HEK293 (cell line): Measurements from ENCODE around the gene EXOSC9.

ENCODE experiments used
- CTCF ChIA-PET: fragments of 350-600 bp; formaldehyde crosslinking; extraction: SDS; loops from one replicate; lab custom pipeline; 2021; ENCODE audit warnings: antibody characterized with exemption; lab: Yijun Ruan, JAX
- POLR2A ChIA-PET: fragments of 300-600 bp; formaldehyde crosslinking; extraction: SDS; loops from one replicate; lab custom pipeline; 2020; ENCODE audit warnings: antibody characterized with exemption, inconsistent platforms; lab: Yijun Ruan, JAX
- H3K27ac ChIP-seq: fragments of 200-500 bp; sonication (Bioruptor generic); 2 replicates; pipeline ENCODE4 v1.5.1; 2014; ENCODE audit warnings: low read depth, low read length, control low read depth, inconsistent platforms; ENCODE audit errors: extremely low read depth
- H3K36me3 ChIP-seq, 2 experiments: fragments of 200-500 bp in 1 of 2; sonication (Bioruptor generic) in 1 of 2; 1 replicate in 1 of 2; 2 replicates in 1 of 2; pipeline ENCODE4 v1.5.1; 2014 to 2017; ENCODE audit warnings: inconsistent platforms in 2 of 2, low read length in 2 of 2; ENCODE audit not compliant: control insufficient read depth in 2 of 2, insufficient read depth in 1 of 2
- H3K4me1 ChIP-seq: fragments of 200-500 bp; sonication (Bioruptor generic); 2 replicates; pipeline ENCODE4 v1.5.1; 2014; ENCODE audit warnings: mild to moderate bottlenecking, low read length, inconsistent platforms; ENCODE audit not compliant: control insufficient read depth, insufficient read depth
- H3K4me3 ChIP-seq: 2 replicates; pipeline ENCODE4 v1.5.1; 2011; ENCODE audit warnings: low read depth, mild to moderate bottlenecking, control low read depth, low read length, moderate library complexity
- H3K9me3 ChIP-seq: fragments of 200-500 bp; sonication (Bioruptor generic); 2 replicates; pipeline ENCODE4 v1.5.1; 2014; ENCODE audit warnings: low read depth, low read length, inconsistent platforms; ENCODE audit not compliant: control insufficient read depth, insufficient read depth
- GLIS1 ChIP-seq: fragments of 450-650 bp; formaldehyde crosslinking; IDR thresholded peaks from 2 replicates; pipeline ENCODE4 v1.5.1; 2016; ENCODE audit warnings: missing biosample characterization, missing genetic modification characterization
- HOXD13 ChIP-seq: sonication (generic); formaldehyde crosslinking; IDR thresholded peaks from 2 replicates; pipeline ENCODE4 v1.8.0; 2022; ENCODE audit warnings: missing genetic modification reagents, borderline replicate concordance
- KLF7 ChIP-seq: fragments of 450-650 bp; formaldehyde crosslinking; IDR thresholded peaks from 2 replicates; pipeline ENCODE4 v1.5.1; 2016; ENCODE audit warnings: missing biosample characterization, missing genetic modification characterization, borderline replicate concordance
- OVOL3 ChIP-seq: fragments of 450-650 bp; formaldehyde crosslinking; IDR thresholded peaks from 2 replicates; pipeline ENCODE4 v1.5.1; 2016; ENCODE audit warnings: missing biosample characterization, missing genetic modification characterization
- PRDM1 ChIP-seq: fragments of 450-650 bp; formaldehyde crosslinking; IDR thresholded peaks from 2 replicates; pipeline ENCODE4; 2016; ENCODE audit warnings: missing biosample characterization, missing genetic modification characterization
- SCRT1 ChIP-seq: fragments of 450-650 bp; formaldehyde crosslinking; IDR thresholded peaks from 2 replicates; pipeline ENCODE4 v1.5.1; 2016; ENCODE audit warnings: missing biosample characterization, missing genetic modification characterization, borderline replicate concordance
- SCRT2 ChIP-seq: fragments of 450-650 bp; formaldehyde crosslinking; IDR thresholded peaks from 2 replicates; pipeline ENCODE4 v1.5.1; 2016; ENCODE audit warnings: missing biosample characterization, missing genetic modification characterization
- YY1 ChIP-seq: fragments of 450-650 bp; formaldehyde crosslinking; IDR thresholded peaks from 2 replicates; pipeline ENCODE4 v1.5.1; 2018; ENCODE audit warnings: missing biosample characterization, missing genetic modification characterization
- ZBTB10 ChIP-seq: fragments of 450-650 bp; formaldehyde crosslinking; IDR thresholded peaks from 2 replicates; pipeline ENCODE4 v1.5.1; 2016; ENCODE audit warnings: missing biosample characterization, missing genetic modification characterization
- ZBTB7A ChIP-seq: fragments of 450-650 bp; formaldehyde crosslinking; IDR thresholded peaks from 2 replicates; pipeline ENCODE4 v1.5.1; 2016; ENCODE audit warnings: low read depth, missing biosample characterization, missing genetic modification characterization
- ZFP37 ChIP-seq: fragments of 450-650 bp; formaldehyde crosslinking; IDR thresholded peaks from 2 replicates; pipeline ENCODE4 v1.5.1; 2016; ENCODE audit warnings: missing biosample characterization, missing genetic modification characterization
- ZFP69B ChIP-seq: fragments of 450-650 bp; formaldehyde crosslinking; IDR thresholded peaks from 2 replicates; pipeline ENCODE4 v1.5.1; 2016; ENCODE audit warnings: missing biosample characterization, missing genetic modification characterization
- ZIC2 ChIP-seq: fragments of 450-650 bp; formaldehyde crosslinking; IDR thresholded peaks from 2 replicates; pipeline ENCODE4 v1.5.1; 2016; ENCODE audit warnings: missing biosample characterization, missing genetic modification characterization
- ZNF169 ChIP-seq: fragments of 450-650 bp; formaldehyde crosslinking; IDR thresholded peaks from 2 replicates; pipeline ENCODE4 v1.5.1; 2016; ENCODE audit warnings: missing biosample characterization, missing genetic modification characterization
- ZNF266 ChIP-seq: fragments of 450-650 bp; formaldehyde crosslinking; IDR thresholded peaks from 2 replicates; pipeline ENCODE4 v1.5.1; 2016; ENCODE audit warnings: missing biosample characterization, missing genetic modification characterization, low read depth
- ZNF394 ChIP-seq: fragments of 450-650 bp; formaldehyde crosslinking; IDR thresholded peaks from 2 replicates; pipeline ENCODE4 v1.5.1; 2016; ENCODE audit warnings: missing biosample characterization, missing genetic modification characterization, mild to moderate bottlenecking, moderate library complexity, borderline replicate concordance
- ZNF510 ChIP-seq: fragments of 450-650 bp; formaldehyde crosslinking; IDR thresholded peaks from 2 replicates; pipeline ENCODE4 v1.5.1; 2018; ENCODE audit warnings: mild to moderate bottlenecking, missing genetic modification characterization, missing biosample characterization; ENCODE audit not compliant: insufficient replicate concordance
- ZNF530 ChIP-seq: fragments of 450-650 bp; formaldehyde crosslinking; IDR thresholded peaks from 2 replicates; pipeline ENCODE4 v1.5.1; 2016; ENCODE audit warnings: low read depth, missing biosample characterization, missing genetic modification characterization
- ZNF623 ChIP-seq: fragments of 450-650 bp; formaldehyde crosslinking; IDR thresholded peaks from 2 replicates; pipeline ENCODE4 v1.5.1; 2016; ENCODE audit warnings: missing biosample characterization, missing genetic modification characterization
- ZNF629 ChIP-seq: fragments of 450-650 bp; formaldehyde crosslinking; IDR thresholded peaks from 2 replicates; pipeline ENCODE4 v1.5.1; 2017; ENCODE audit warnings: missing biosample characterization, missing genetic modification characterization
- ZNF639 ChIP-seq: fragments of 450-650 bp; formaldehyde crosslinking; IDR thresholded peaks from 2 replicates; pipeline ENCODE4 v1.5.1; 2016; ENCODE audit warnings: missing biosample characterization, missing genetic modification characterization
- ZNF792 ChIP-seq: fragments of 450-650 bp; formaldehyde crosslinking; IDR thresholded peaks from 2 replicates; pipeline ENCODE4 v1.5.1; 2016; ENCODE audit warnings: missing biosample characterization, missing genetic modification characterization
- ZNF830 ChIP-seq: fragments of 450-650 bp; IDR thresholded peaks from 2 replicates; pipeline ENCODE4 v1.5.0; 2018; ENCODE audit warnings: missing biosample characterization, missing genetic modification characterization, low read depth, mild to moderate bottlenecking, moderate library complexity
- ZNF843 ChIP-seq: fragments of 450-650 bp; formaldehyde crosslinking; IDR thresholded peaks from 2 replicates; pipeline ENCODE4 v1.5.1; 2016; ENCODE audit warnings: missing biosample characterization, missing genetic modification characterization

EXOSC9 gene

GRCh38 chr4:121818215-121818614 is 17.1 kb downstream of the EXOSC9 start:
- no peak overlapping the region for H3K27ac ChIP-seq
- no peaks in the 10 kb centered on the region for H3K9me3 ChIP-seq
- TF ChIP-seq ZFP37 (no peak), ZNF169 (tag by site-specific recombination) (no peak), HOXD13 (no peak), ZNF394 (tag by site-specific recombination) (no peak), KLF7 (tag by site-specific recombination) (no peak), ZNF510 (no peak), SCRT1 (tag by site-specific recombination) (peak; percentile 60; the same call in 1 of the 2 replicates), ZNF266 (no peak), OVOL3 (tag by site-specific recombination) (no peak), ZNF530 (tag by site-specific recombination) (no peak), ZNF843 (tag by site-specific recombination) (no peak), ZNF623 (tag by site-specific recombination) (no peak), SCRT2 (tag by site-specific recombination) (peak; percentile 91), ZBTB7A (no peak)
- TF ChIP-seq, all 188 proteins: peak for 2
- Histone ChIP-seq H3K36me3 (peaks cover 44 to 92% of the 10 kb centered on the region in 2 experiments), H3K4me3 (no peak overlapping the region), H3K4me1 (no peaks in the 10 kb centered on the region; the same call in 1 of the 2 replicates)
- ChIA-PET POLR2A (no interaction called here), CTCF (interaction anchor here (0.8 kb wide), 1 partner anchor 9 kb away, joined by 4 read pairs; no protein-coding TSS in a partner anchor)

- CTCF ChIA-PET, result no interaction called here
- no peak overlapping the region for H3K4me3 ChIP-seq
- POLR2A ChIA-PET, result interaction anchor here (0.9 kb wide), 1 partner anchor 9 kb away, joined by 5 read pairs; no protein-coding TSS in a partner anchor
Measured at GRCh38 chr4:121819216-121819965, 18.3 kb downstream of the EXOSC9 start.

GRCh38 chr4:121822047-121822446 is 20.9 kb downstream of the EXOSC9 start:
- Histone ChIP-seq H3K9me3 (no peaks in the 10 kb centered on the region), H3K36me3 (peaks cover 15 to 66% of the 10 kb centered on the region in 2 experiments), H3K27ac (no peak overlapping the region), H3K4me3 (peak overlapping the region; percentile 87), H3K4me1 (no peaks in the 10 kb centered on the region; the same call in 1 of the 2 replicates)
- ChIA-PET POLR2A (no interaction called here), CTCF (no interaction called here)
- no peak for TF ChIP-seq ZFP69B (tag by site-specific recombination)

More at GRCh38 chr4:121819216-121819965, 18.3 kb downstream of the EXOSC9 start:
- H3K4me1 ChIP-seq, result no peaks in the 10 kb centered on the region; the same call in 1 of the 2 replicates
- no peak overlapping the region for H3K27ac ChIP-seq
- TF ChIP-seq ZNF792 (tag by site-specific recombination) (no peak), PRDM1 (tag by site-specific recombination) (peak; percentile 34)
- peaks cover 38 to 82% of the 10 kb centered on the region in 2 experiments for H3K36me3 ChIP-seq
- no peaks in the 10 kb centered on the region for H3K9me3 ChIP-seq

GRCh38 chr4:121822796-121823504 is 21.8 kb downstream of the EXOSC9 start:
- POLR2A ChIA-PET, result interaction anchor here (1.0 kb wide), 1 partner anchor 46 kb away, joined by 4 read pairs; no protein-coding TSS in a partner anchor
- peaks cover 18 to 65% of the 10 kb centered on the region in 2 experiments for H3K36me3 ChIP-seq
- H3K4me3 ChIP-seq, result peak overlapping the region; percentile 87
- CTCF ChIA-PET, result no interaction called here
- no peaks in the 10 kb centered on the region; the same call in 1 of the 2 replicates for H3K4me1 ChIP-seq
- H3K9me3 ChIP-seq, result no peaks in the 10 kb centered on the region
- peak overlapping the region; percentile 63 for H3K27ac ChIP-seq
- TF ChIP-seq ZBTB10 (tag by site-specific recombination), result no peak
- peak; percentile 57; the same call in 1 of the 2 replicates for TF ChIP-seq YY1 (tag by site-specific recombination)
- TF ChIP-seq SCRT2 (tag by site-specific recombination), result no peak; the same call in 1 of the 2 replicates
- TF ChIP-seq GLIS1, result peak; percentile 30; the same call in 1 of the 2 replicates
- TF ChIP-seq ZNF629, result no peak
- TF ChIP-seq ZIC2 (tag by site-specific recombination), result peak; percentile 71
- TF ChIP-seq ZNF830, result no peak
- TF ChIP-seq ZNF639, result no peak
- TF ChIP-seq ZNF169 (tag by site-specific recombination), result no peak
